K562 (cell line): Measurements from ENCODE around the gene SPHK1. TPM values are rescaled to one million over a fixed set of nuclear protein-coding genes. Genes with fewer than 3 reads are reported as not detected.

Experiments used
- ATAC-seq: fragments of 200-7000 bp; cut with Tn5 transposase; 3 replicates; pipeline ENCODE4 v1.9.1; 2020; ENCODE audit warnings: moderate library complexity
- BruUV-seq: library from RNA; stranded (reverse); fragments of 400-500 nt; replicated peaks from 2 replicates; lab custom pipeline; 2021; lab: Mats Ljungman, UMichigan
- CTCF ChIA-PET: fragments of 300-600 bp; formaldehyde crosslinking; extraction: SDS; loops from one replicate; lab custom pipeline; 2021; ENCODE audit warnings: low intra/inter-chr PET ratio; lab: Yijun Ruan, JAX
- POLR2A ChIA-PET: fragments of 300-600, 350-650 bp; sonication (Branson Sonifier 250); formaldehyde crosslinking; extraction: SDS; loops from one replicate; lab custom pipeline; 2021; ENCODE audit warnings: antibody characterized with exemption, inconsistent platforms; lab: Yijun Ruan, JAX
- DNase-seq, 4 experiments: peaks; one replicate each; pipeline versions ENCODE4 v3.0.0 to v3.0.0-alpha.2; 2011 to 2018; ENCODE audit warnings: low spot score in 3 of 4, mixed read lengths in 3 of 4; ENCODE audit errors: extremely low read depth in 1 of 4
- FAIRE-seq: peaks from 2 replicates; lab custom pipeline; 2011; peaks lifted over from hg19 to GRCh38; lab: Jason Lieb, UNC
- H2AFZ ChIP-seq: 2 replicates; pipeline ENCODE4 v1.6.0; 2011; ENCODE audit warnings: low read depth, low read length, control low read depth, inconsistent platforms
- H3K27ac ChIP-seq: fragments of 200-600 bp; 3 replicates; pipeline ENCODE4 v1.8.0; 2011; ENCODE audit warnings: low read depth, mild to moderate bottlenecking, control low read depth, inconsistent platforms, low read length, moderate library complexity, mixed read lengths; ENCODE audit errors: extremely low read depth
- H3K27me3 ChIP-seq, 2 experiments: fragments of 300-600 bp in 1 of 2; 2 replicates in 1 of 2; 3 replicates in 1 of 2; pipeline versions ENCODE4 v1.6.0 to v1.8.0; 2011; ENCODE audit warnings: inconsistent platforms in 2 of 2, low read length in 2 of 2, mild to moderate bottlenecking in 1 of 2, mixed read lengths in 1 of 2, moderate library complexity in 1 of 2; ENCODE audit not compliant: control insufficient read depth in 2 of 2, insufficient read depth in 2 of 2
- H3K36me3 ChIP-seq: fragments of 300-600 bp; 3 replicates; pipeline ENCODE4 v1.8.0; 2011; ENCODE audit warnings: mild to moderate bottlenecking, low read length, inconsistent platforms; ENCODE audit not compliant: control insufficient read depth, insufficient read depth
- H3K4me1 ChIP-seq, 2 experiments: fragments of 200-600 bp in 1 of 2; replicated peaks in 1 of 2; 2 replicates in 1 of 2; 3 replicates in 1 of 2; pipeline versions ENCODE4 v1.5.1 to v1.8.0; 2011; ENCODE audit warnings: inconsistent platforms in 2 of 2, low read length in 2 of 2, mild to moderate bottlenecking in 1 of 2, mixed read lengths in 1 of 2, moderate library complexity in 1 of 2; ENCODE audit not compliant: control insufficient read depth in 2 of 2, insufficient read depth in 2 of 2
- H3K4me2 ChIP-seq: 2 replicates; pipeline ENCODE4 v1.6.1; 2011; ENCODE audit warnings: low read length, control low read depth, inconsistent platforms, mixed read lengths; ENCODE audit not compliant: insufficient read depth
- H3K4me3 ChIP-seq: fragments of 200-600 bp; sonication (generic), shearing (Covaris generic); 2 replicates; pipeline ENCODE4 v1.5.1; 2016; ENCODE audit warnings: control low read depth, inconsistent platforms
- H3K79me2 ChIP-seq: fragments of 200-600 bp; 3 replicates; pipeline ENCODE4 v1.8.0; 2011; ENCODE audit warnings: low read length, inconsistent platforms; ENCODE audit not compliant: control insufficient read depth, insufficient read depth
- H3K9ac ChIP-seq, 2 experiments: 2 replicates each; pipeline versions ENCODE4 v1.6.0 to v1.6.1; 2011; ENCODE audit warnings: low read depth in 2 of 2, low read length in 2 of 2, control low read depth in 1 of 2, inconsistent platforms in 1 of 2, mild to moderate bottlenecking in 1 of 2, mixed read lengths in 1 of 2; ENCODE audit not compliant: insufficient read depth in 1 of 2
- H3K9me1 ChIP-seq: one replicate; pipeline ENCODE4 v1.6.0; 2011; ENCODE audit warnings: inconsistent platforms, mild to moderate bottlenecking, low read length, moderate library complexity; ENCODE audit not compliant: control insufficient read depth, insufficient read depth
- H3K9me3 ChIP-seq: replicated peaks from 2 replicates; pipeline ENCODE4 v1.5.1; 2011; ENCODE audit warnings: low read depth, low read length, inconsistent platforms; ENCODE audit not compliant: control insufficient read depth, insufficient read depth
- H4K20me1 ChIP-seq: replicated peaks from 2 replicates; pipeline ENCODE4 v1.6.1; 2011; ENCODE audit warnings: low read length, inconsistent platforms, mixed read lengths; ENCODE audit not compliant: control insufficient read depth, insufficient read depth
- FOSL1 ChIP-seq: fragments of 200-800 bp; sonication (Bioruptor generic); conservative IDR thresholded peaks from 2 replicates; pipeline ENCODE4 v1.6.1; 2016; ENCODE audit warnings: missing genetic modification characterization, missing compliant biosample characterization
- POLR3G ChIP-seq: IDR thresholded peaks from 2 replicates; pipeline ENCODE4 v1.6.1; 2011; ENCODE audit not compliant: insufficient read length, insufficient replicate concordance; ENCODE audit errors: extremely low read depth
- ZKSCAN1 ChIP-seq: fragments of 150-350 bp; IDR thresholded peaks from 2 replicates; pipeline ENCODE4 v1.6.1; 2016; ENCODE audit warnings: low read depth, low read length
- ZNF121 ChIP-seq: sonication (generic); formaldehyde crosslinking; conservative IDR thresholded peaks from 2 replicates; pipeline ENCODE4 v1.8.0; 2022; ENCODE audit warnings: missing genetic modification reagents
- WGBS: fragments of 100-300 bp; shearing (Covaris generic); methylation state at CpG from one replicate; pipeline ENCODE4 v1.1.6; 2016; ENCODE audit warnings: low coverage, mixed read lengths; ENCODE audit not compliant: insufficient coverage; ENCODE audit errors: missing lambda C conversion rate; 5-methylcytosine and 5-hydroxymethylcytosine counted together
- in situ Hi-C: fragments of 300-500 bp; cut with MboI; formaldehyde crosslinking; loops from 4 replicates; pipeline ENCODE4 v1.15.0; 2018; ENCODE audit warnings: inconsistent platforms, mixed read lengths
- intact Hi-C: fragments of 100-400 bp; cut with micrococcal nuclease; formaldehyde crosslinking; loops from 2 replicates; pipeline ENCODE4 v1.14.2; 2022
- polyA plus RNA-seq, 8 experiments: library from polyadenylated mRNA; depleted of rRNA in 4 of 8; stranded (reverse) in 5 of 8; unstranded in 3 of 8; fragments of >200 nt; fragmentation: Nextera tagmentation in 2 of 8; fragmentation: Illumina TruSeq in 1 of 8; extraction: Ambion mirVana in 2 of 8; extraction: Trizol in 1 of 8; gene quantifications; 2 replicates each; pipeline versions ENCODE4 v1.2.1 to v1.2.3, GENCODE V29; 2011 to 2014; ENCODE audit warnings: inconsistent platforms in 1 of 8, missing spikeins in 1 of 8
- total RNA-seq, 7 experiments: library from RNA; depleted of rRNA in 6 of 7; stranded (reverse); fragments of >200 nt in 6 of 7; fragmentation: Illumina TruSeq in 2 of 7; extraction: Trizol in 2 of 7; gene quantifications; 2 replicates each; pipeline versions ENCODE4 v1.2.1 to v1.2.3, GENCODE V29; 2011 to 2021; ENCODE audit warnings: low replicate concordance in 1 of 7
- TF ChIP-seq, protein P1 (sequence below): sonication (generic); formaldehyde crosslinking; IDR thresholded peaks from 2 replicates; pipeline ENCODE4 v1.8.0; 2022; ENCODE audit warnings: mild to moderate bottlenecking, low read depth, missing genetic modification reagents

The SPHK1 gene
- total and polyA plus RNA-seq, 9 of the 15 experiments (the other 6 are each of a cell fraction or from before 2014, with no cell fraction given) = 0.21 to 60.3 (median 14.5) TPM

DNA sequence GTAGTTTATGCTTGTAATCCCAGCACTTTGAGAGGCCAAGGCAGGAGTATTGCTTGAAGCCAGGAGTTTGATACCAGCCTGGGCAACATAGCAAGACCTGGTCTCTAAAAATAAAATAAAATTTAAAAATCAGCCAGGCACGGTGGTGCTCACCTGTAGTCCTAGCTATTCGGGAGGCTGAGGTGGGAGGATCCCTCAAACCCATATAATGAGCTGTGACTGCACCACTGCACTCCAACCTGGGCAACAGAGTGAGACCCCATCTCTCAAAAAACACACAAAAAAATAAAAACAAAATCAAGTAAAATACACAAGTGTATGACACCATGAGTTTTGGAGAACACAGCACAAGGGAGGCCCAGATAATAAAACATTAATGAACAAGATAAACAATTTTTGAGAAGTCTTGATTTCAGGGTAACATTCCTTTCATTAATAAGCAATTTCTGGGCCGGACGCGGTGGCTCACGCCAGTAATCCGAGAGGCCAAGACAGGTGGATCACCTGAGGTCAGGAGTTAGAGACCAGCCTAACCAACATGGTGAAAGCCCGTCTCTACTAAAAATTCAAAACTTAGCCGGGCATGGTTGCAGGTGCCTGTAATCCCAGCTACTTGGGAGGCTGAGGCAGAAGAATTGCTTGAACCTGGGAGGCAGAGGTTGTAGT is 48.6 kb upstream of the SPHK1 start:
- TF ChIP-seq FOSL1 (tag) (no peak), ZNF121 (CRISPR knock-in tag) (0 out of 2 replicates have a peak, but pooled peaks have one; percentile 39)
- TF ChIP-seq, all 486 proteins: peak for 1
- intact Hi-C loops = no loop called here
- Histone ChIP-seq H4K20me1 (no peaks in the 10 kb centered on the region), H3K4me3 (no peak overlapping the region), H3K27ac (no peak overlapping the region), H2AFZ (no peak overlapping the region), H3K9me3 (no peaks in the 10 kb centered on the region), H3K9me1 (no peaks in the 10 kb centered on the region), H3K27me3 (no peaks in the 10 kb centered on the region), H3K4me2 (no peak overlapping the region), H3K36me3 (peaks cover 17% of the 10 kb centered on the region; the same call in 2 of the 3 replicates), H3K4me1 (no peaks in the 10 kb centered on the region; a peak in 1 of 5 replicates), H3K9ac (no peak overlapping the region), H3K79me2 (peaks cover 3% of the 10 kb centered on the region; the same call in 1 of the 3 replicates)
- CTCF ChIA-PET = no interaction called here
- no TSS peak for BruUV-seq
- no peak for DNase-seq
- POLR2A ChIA-PET = no interaction called here
- FAIRE-seq = no peak
- ATAC-seq = no peak
- in situ Hi-C loops = no loop called here
- WGBS = 90% methylated on average over 9 of the region's 9 CpGs

DNA sequence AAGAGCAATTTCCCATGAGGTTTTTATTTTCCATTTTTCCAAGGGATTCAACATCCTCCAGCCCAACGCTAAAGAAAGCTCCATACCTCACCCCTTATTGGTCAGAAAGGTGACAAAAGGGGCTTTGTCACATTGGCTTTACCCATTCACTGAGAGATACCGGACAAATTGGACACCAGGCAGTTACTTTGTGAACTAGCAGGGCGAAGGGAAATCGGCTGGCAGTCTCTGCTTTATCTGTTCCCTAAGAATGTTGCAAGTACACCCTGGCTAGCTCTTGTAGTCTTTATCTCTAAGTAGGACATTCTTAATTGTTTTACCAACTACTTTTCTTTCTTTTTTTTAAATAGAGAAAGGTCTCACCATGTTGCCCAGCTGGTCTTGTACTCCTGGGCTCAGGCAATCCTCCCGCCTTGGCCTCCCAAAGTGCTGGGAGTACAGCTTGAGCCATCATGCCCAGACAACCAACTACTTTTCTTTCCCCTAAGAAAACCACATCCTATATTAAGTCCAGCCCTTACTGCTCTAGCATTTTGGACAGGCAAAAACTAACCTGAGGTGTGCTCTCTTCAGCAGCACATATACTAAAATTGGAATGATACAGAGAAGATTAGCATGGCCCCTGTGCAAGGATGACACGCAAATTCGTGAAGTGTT is 47.5 kb upstream of the SPHK1 start:
- intact Hi-C loops (no loop called here), in situ Hi-C loops (no loop called here)
- no peaks in the 10 kb centered on the region for H3K9me1 ChIP-seq
- no peak overlapping the region for H2AFZ ChIP-seq
- H3K4me3 ChIP-seq = no peak overlapping the region
- H3K79me2 ChIP-seq = peaks cover 3% of the 10 kb centered on the region; the same call in 1 of the 3 replicates
- no peaks in the 10 kb centered on the region for H3K9me3 ChIP-seq
- ATAC-seq = no peak
- H3K27ac ChIP-seq = no peak overlapping the region
- TF ChIP-seq, protein P1, sequence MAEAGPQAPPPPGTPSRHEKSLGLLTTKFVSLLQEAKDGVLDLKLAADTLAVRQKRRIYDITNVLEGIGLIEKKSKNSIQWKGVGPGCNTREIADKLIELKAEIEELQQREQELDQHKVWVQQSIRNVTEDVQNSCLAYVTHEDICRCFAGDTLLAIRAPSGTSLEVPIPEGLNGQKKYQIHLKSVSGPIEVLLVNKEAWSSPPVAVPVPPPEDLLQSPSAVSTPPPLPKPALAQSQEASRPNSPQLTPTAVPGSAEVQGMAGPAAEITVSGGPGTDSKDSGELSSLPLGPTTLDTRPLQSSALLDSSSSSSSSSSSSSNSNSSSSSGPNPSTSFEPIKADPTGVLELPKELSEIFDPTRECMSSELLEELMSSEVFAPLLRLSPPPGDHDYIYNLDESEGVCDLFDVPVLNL (CRISPR knock-in tag) = no peak
- no peak for TF ChIP-seq ZKSCAN1
- no peak for TF ChIP-seq POLR3G
- peaks cover 15% of the 10 kb centered on the region; the same call in 1 of the 3 replicates for H3K36me3 ChIP-seq
- no peak for FAIRE-seq
- H4K20me1 ChIP-seq = no peaks in the 10 kb centered on the region
- H3K27me3 ChIP-seq = no peaks in the 10 kb centered on the region
- CTCF ChIA-PET = no interaction called here
- POLR2A ChIA-PET = interaction anchor here (1.5 to 1.9 kb wide), 2 partner anchors 10 to 16 kb away, joined by 4 to 6 read pairs; partner anchors contain the start of gene PRPSAP1
- no peak for DNase-seq
- no TSS peak for BruUV-seq
- no peaks in the 10 kb centered on the region; a peak in 1 of 5 replicates for H3K4me1 ChIP-seq
- H3K9ac ChIP-seq = no peak overlapping the region
- 86% methylated on average over 7 of the region's 7 CpGs for WGBS
- H3K4me2 ChIP-seq = no peak overlapping the region
